Spinal cord (tissue), 10 donors: Measurements from ENCODE around the gene FRMD8. TPM values are rescaled to one million over a fixed set of nuclear protein-coding genes. Genes with fewer than 3 reads are reported as not detected.

Experiments
- DNase-seq, 6 donors: peaks; one replicate each; pipeline versions ENCODE4 v3.0.0 to v3.0.0-alpha.2; 2013 to 2015; ENCODE audit warnings: low spot score in 6 of 6, low read depth in 4 of 6
- H3K27ac ChIP-seq: one replicate; pipeline ENCODE4 v1.5.1; 2013; ENCODE audit warnings: low read depth, low read length, control low read depth
- H3K27me3 ChIP-seq: one replicate; pipeline ENCODE4 v1.6.1; 2013; ENCODE audit warnings: low read length; ENCODE audit not compliant: control insufficient read depth, insufficient read depth
- H3K36me3 ChIP-seq: one replicate; pipeline ENCODE4 v1.6.1; 2013; ENCODE audit warnings: low read length; ENCODE audit not compliant: control insufficient read depth, insufficient read depth
- H3K4me1 ChIP-seq: one replicate; pipeline ENCODE4 v1.6.1; 2013; ENCODE audit warnings: low read length; ENCODE audit not compliant: control insufficient read depth, insufficient read depth
- H3K4me3 ChIP-seq: one replicate; pipeline ENCODE4 v1.5.1; 2013; ENCODE audit warnings: low read depth, low read length, control low read depth
- H3K9me3 ChIP-seq: one replicate; pipeline ENCODE4 v1.6.1; 2013; ENCODE audit warnings: low read length; ENCODE audit not compliant: control insufficient read depth, insufficient read depth
- WGBS: methylation state at CpG from one replicate; pipeline ENCODE4 v1.1.5; 2013; ENCODE audit warnings: missing lambda C conversion rate; ENCODE audit not compliant: insufficient coverage; 5-methylcytosine and 5-hydroxymethylcytosine counted together
- polyA plus RNA-seq, 2 donors: library from polyadenylated mRNA; unstranded; fragments of 120-200 nt; gene quantifications; one replicate each; pipeline ENCODE4 v1.2.1, GENCODE V29; 2013; ENCODE audit not compliant: insufficient read length in 2 of 2
- total RNA-seq, 2 donors: library from RNA; depleted of rRNA in 1 of 2; stranded (reverse); fragments of 120-200 nt in 1 of 2; fragments of >200 nt in 1 of 2; gene quantifications; one replicate each; pipeline versions ENCODE4 v1.2.3 to v1.2.4, GENCODE V29; 2013 to 2014
- donor health status: healthy.

Gene FRMD8
- total and polyA plus RNA-seq, 4 donors: 16.3 to 19.3 (median 17.7) TPM

GRCh38 chr11:65427691-65428577, 41.5 kb downstream of the FRMD8 start:
- H3K4me1 ChIP-seq: peaks cover 34% of the 10 kb centered on the region
- no peak overlapping the region for H3K4me3 ChIP-seq
- WGBS: 74% methylated on average over 7 of the region's 11 CpGs
- H3K27me3 ChIP-seq: no peaks in the 10 kb centered on the region
- no peak for DNase-seq
- peaks cover 3% of the 10 kb centered on the region for H3K36me3 ChIP-seq
- H3K9me3 ChIP-seq: no peaks in the 10 kb centered on the region
- H3K27ac ChIP-seq: no peak overlapping the region

- H3K36me3 ChIP-seq: peaks cover 3% of the 10 kb centered on the region
- H3K27ac ChIP-seq: peak overlapping the region; percentile 81
- no peak for DNase-seq
- no peaks in the 10 kb centered on the region for H3K27me3 ChIP-seq
- WGBS: no CpG with 5 or more reads among the region's 5 CpGs
- no peak overlapping the region for H3K4me3 ChIP-seq
- no peaks in the 10 kb centered on the region for H3K9me3 ChIP-seq
- peaks cover 27% of the 10 kb centered on the region for H3K4me1 ChIP-seq
Measured at GRCh38 chr11:65428578-65429067, 42.2 kb downstream of the FRMD8 start.

GRCh38 chr11:65429068-65429681, 42.7 kb downstream of the FRMD8 start:
- peak overlapping the region; percentile 5 for H3K4me3 ChIP-seq
- WGBS: no CpG with 5 or more reads among the region's 9 CpGs

GRCh38 chr11:65429724-65430405, 43.4 kb downstream of the FRMD8 start:
- DNase-seq: peak in 2 of 6 donors; percentile 69
- Histone ChIP-seq H3K36me3 (peaks cover 5% of the 10 kb centered on the region), H3K27ac (peak overlapping the region; percentile 81), H3K27me3 (no peaks in the 10 kb centered on the region), H3K9me3 (no peaks in the 10 kb centered on the region), H3K4me1 (peaks cover 20% of the 10 kb centered on the region), H3K4me3 (peak overlapping the region; percentile 7)
- WGBS: no CpG with 5 or more reads among the region's 9 CpGs

More at GRCh38 chr11:65429068-65429681, 42.7 kb downstream of the FRMD8 start:
- Histone ChIP-seq H3K36me3 (peaks cover 3% of the 10 kb centered on the region), H3K4me1 (peaks cover 21% of the 10 kb centered on the region), H3K27ac (peak overlapping the region; percentile 81), H3K9me3 (no peaks in the 10 kb centered on the region), H3K27me3 (no peaks in the 10 kb centered on the region)
- DNase-seq: peak in 2 of 6 donors; percentile 41 to 82

- peaks cover 20% of the 10 kb centered on the region for H3K4me1 ChIP-seq
Measured at GRCh38 chr11:65430406-65431217, 44.2 kb downstream of the FRMD8 start.

GRCh38 chr11:65431451-65432099, 45.1 kb downstream of the FRMD8 start:
- DNase-seq: no peak
- Histone ChIP-seq H3K27ac (no peak overlapping the region), H3K27me3 (no peaks in the 10 kb centered on the region), H3K9me3 (no peaks in the 10 kb centered on the region), H3K4me3 (no peak overlapping the region), H3K36me3 (peaks cover 9% of the 10 kb centered on the region), H3K4me1 (peaks cover 20% of the 10 kb centered on the region)
- WGBS: no CpG with 5 or more reads among the region's 4 CpGs

More at GRCh38 chr11:65430406-65431217, 44.2 kb downstream of the FRMD8 start:
- Histone ChIP-seq H3K9me3 (no peaks in the 10 kb centered on the region), H3K27me3 (no peaks in the 10 kb centered on the region), H3K36me3 (peaks cover 5% of the 10 kb centered on the region), H3K4me3 (peak overlapping the region; percentile 7), H3K27ac (peak overlapping the region; percentile 81)
- WGBS: 60% methylated on average over 1 of the region's 6 CpGs
- peak in 1 of 6 donors; percentile 44 for DNase-seq

- H3K9me3 ChIP-seq: no peaks in the 10 kb centered on the region
Measured at GRCh38 chr11:65432100-65432650, 45.7 kb downstream of the FRMD8 start.

GRCh38 chr11:65432686-65433582, 46.5 kb downstream of the FRMD8 start:
- Histone ChIP-seq H3K4me1 (peaks cover 11% of the 10 kb centered on the region), H3K4me3 (no peak overlapping the region), H3K9me3 (no peaks in the 10 kb centered on the region), H3K27me3 (no peaks in the 10 kb centered on the region), H3K27ac (no peak overlapping the region), H3K36me3 (peaks cover 9% of the 10 kb centered on the region)
- WGBS: no CpG with 5 or more reads among the region's 1 CpG
- peak in 1 of 6 donors; percentile 38 for DNase-seq

More at GRCh38 chr11:65432100-65432650, 45.7 kb downstream of the FRMD8 start:
- no CpG with 5 or more reads among the region's 2 CpGs for WGBS
- H3K27me3 ChIP-seq: no peaks in the 10 kb centered on the region
- no peak overlapping the region for H3K27ac ChIP-seq
- no peak for DNase-seq
- no peak overlapping the region for H3K4me3 ChIP-seq
- peaks cover 9% of the 10 kb centered on the region for H3K36me3 ChIP-seq
- H3K4me1 ChIP-seq: peaks cover 17% of the 10 kb centered on the region
